Stimulated activated CD4-positive, alpha-beta T cell treated with anti-CD3 and anti-CD28 coated beads, Interleukin-4, amount 100 ng/mL, for 1 hour (primary cell): Measurements from ENCODE around the gene TMEM229A.
"Not testable (repeated sequence)": the region's sequence is repeated elsewhere in the genome, so short reads cannot be mapped to it uniquely, and the experiment has no call there.

Experiments
- DNase-seq: peaks from one replicate; pipeline ENCODE4 v3.0.0-alpha.2; 2020

TMEM229A gene

GRCh38 chr7:124031919-124032318, 948 bp downstream of the TMEM229A start:
- no peak for DNase-seq

GRCh38 chr7:124031406-124031805, 1.5 kb downstream of the TMEM229A start:
- DNase-seq, result no peak

GRCh38 chr7:124030964-124031363, 1.9 kb downstream of the TMEM229A start:
- DNase-seq, result no peak

DNA sequence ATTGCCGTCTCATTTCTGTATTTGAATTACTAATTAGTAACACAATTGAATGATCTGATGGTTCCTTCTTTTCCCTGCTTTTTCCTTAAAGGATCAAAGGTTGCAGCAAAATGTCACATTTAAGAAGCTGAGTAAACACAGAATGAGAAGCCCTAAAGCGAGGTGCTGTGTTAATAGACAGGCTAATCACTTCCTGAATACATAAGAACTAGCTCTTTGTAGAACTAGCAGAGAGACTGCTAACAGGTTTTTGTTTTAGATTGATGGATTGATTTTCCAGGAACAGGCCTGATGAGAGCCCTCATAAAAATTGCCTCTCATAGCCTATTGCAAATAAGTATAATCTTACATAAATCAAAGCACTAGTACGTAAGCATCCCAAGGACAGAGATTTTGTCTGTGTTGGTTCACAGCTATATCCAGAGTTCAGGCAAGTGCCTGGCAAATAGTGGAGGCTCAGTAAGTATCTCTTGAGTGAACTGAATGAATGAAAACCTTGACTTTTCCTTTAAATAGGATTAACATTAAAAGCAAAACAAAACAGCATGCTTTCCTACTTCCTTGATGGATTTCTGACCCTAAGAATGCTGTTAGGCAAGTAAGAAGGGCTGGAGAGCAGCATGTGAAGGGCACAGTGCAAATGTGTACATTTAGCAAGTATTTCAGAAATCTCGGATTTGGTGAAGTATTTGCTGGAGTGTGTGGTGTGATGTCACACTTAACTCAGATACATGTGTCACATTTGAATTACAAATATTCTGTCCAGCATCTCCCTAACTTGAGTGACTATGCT, 3.3 kb downstream of the TMEM229A start:
- no peak for DNase-seq

- no peak for DNase-seq
Observed at GRCh38 chr7:124027236-124027635, 5.6 kb downstream of the TMEM229A start.

DNA sequence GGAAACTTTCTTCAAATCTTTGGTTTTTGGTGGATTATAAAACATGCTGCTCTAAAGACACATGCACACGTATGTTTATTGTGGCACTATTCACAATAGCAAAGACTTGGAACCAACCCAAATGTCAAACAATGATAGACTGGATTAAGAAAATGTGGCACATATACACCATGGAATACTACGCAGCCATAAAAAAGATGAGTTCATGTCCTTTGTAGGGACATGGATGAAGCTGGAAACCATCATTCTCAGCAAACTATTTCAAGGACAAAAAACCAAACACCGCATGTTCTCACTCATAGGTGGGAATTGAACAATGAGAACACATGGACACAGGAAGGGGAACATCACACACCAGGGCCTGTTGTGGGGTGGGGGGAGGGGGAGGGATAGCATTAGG, 8.5 kb downstream of the TMEM229A start:
- DNase-seq, result not testable (repeated sequence)

DNA sequence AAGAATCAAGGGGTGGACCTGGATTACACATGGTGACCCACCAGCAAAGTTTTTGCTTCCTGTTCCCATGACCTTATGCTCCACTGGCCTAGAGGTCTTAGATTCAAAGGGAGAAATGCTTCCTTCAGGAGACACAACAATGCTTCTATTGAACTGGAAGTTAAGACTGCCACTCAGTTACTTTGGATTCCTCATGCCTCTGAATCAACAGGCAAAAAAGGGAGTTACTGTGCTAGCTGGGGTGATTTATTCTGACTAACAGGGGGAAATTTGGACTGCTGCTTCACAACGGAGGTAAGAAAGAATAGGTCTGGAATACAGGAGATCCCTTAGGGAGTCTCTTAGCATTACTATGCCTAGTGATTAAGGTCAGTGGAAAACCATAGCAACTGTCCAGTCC, 10.3 kb downstream of the TMEM229A start:
- no peak for DNase-seq

DNA sequence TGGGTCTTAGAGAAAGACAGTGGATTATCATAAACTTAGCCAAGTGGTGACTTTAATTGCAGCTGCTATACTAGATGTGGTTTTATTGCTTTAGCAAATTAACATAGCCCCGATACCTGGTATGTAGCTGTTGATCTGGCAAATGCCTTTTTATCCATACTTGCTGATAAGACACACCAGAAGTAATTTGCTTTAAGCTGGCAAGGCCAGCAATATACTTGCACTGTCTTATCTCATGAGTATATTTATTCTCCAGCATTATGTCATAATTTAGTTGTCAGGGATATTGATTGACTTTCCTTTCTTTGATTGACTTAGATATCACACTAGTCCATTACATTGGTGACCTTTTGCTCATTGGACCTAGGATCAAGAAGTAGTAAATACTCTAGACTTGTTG, 12.8 kb downstream of the TMEM229A start:
- DNase-seq, result no peak

DNA sequence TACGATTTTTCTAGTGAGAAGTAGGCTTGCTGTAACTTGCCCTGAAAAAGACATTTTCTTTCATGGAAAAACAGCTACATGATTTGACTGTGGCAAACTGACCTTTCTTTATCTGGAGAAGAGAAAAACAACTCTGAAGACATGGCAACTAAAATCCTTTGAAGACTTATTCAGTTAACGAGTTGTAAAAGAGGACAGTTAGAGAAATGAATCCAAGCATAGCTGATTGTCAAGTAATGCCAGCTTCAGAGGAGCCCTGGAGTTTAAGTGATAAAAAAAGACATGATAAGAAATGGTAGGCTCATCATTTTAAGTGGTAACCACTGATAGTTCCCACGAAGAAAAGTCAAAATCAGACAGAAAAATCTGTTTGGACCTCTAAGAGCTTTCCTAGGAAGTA, 19.6 kb downstream of the TMEM229A start:
- no peak for DNase-seq

- no peak for DNase-seq
Observed at GRCh38 chr7:124012864-124013263, 20.0 kb downstream of the TMEM229A start.

GRCh38 chr7:124009321-124009720, 23.5 kb downstream of the TMEM229A start:
- DNase-seq, result no peak

GRCh38 chr7:124008296-124008695, 24.6 kb downstream of the TMEM229A start:
- not testable (repeated sequence) for DNase-seq

- DNase-seq, result no peak
Observed at GRCh38 chr7:123999703-124000102, 33.2 kb downstream of the TMEM229A start.

DNA sequence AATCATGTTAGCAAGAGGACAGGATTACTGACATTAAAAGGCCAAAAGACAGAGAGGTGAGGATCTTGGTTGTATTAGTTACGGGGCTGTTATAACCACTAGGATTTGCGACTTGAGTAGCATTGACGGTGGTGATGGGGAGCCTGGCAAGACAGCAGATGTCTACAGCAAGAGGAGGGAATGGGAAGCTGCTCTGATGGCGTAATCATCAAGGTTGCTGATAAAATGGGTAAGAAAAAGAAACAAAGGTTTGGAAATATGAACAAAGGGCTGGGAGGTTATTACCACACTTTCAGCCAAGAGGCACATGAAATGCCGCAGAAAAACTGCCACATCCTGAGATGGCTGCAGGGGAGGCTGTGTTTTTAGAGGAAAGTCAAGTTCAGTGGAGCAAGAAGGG, 33.9 kb downstream of the TMEM229A start:
- no peak for DNase-seq

GRCh38 chr7:123996327-123996625, 36.6 kb downstream of the TMEM229A start:
- DNase-seq, result no peak

DNA sequence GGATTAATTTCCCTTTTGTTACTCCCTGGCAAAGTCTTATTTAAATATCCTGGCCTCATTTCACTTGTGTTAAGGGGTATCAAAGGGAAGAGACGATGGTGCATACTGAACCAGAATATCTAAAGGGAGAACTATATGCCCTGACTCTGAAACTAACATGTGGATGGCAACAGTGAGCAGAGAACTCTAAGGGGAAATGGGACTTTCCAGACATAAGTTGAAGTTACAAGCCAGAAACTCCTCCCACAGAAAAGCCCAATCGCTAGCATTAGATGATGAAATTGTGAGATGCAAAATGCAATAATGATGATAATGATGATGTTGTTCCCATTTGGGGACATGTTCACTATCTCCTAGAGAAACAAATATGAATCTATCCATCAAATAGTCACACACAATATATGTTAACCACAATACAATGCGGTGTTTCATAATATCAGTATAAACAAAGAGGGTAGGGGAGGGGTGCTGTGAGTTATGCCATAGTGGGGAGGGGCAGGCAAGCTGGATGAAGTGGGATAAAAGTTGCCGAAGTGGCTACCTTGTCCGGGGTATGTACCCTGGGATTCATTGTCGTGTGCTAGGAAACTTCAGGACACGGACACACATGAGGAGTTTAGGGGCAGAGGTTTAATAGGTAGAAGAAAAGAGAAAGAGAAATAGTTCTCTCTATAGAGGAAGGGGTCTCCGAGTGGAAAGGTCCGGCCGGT, 37.1 kb downstream of the TMEM229A start:
- DNase-seq, result no peak

DNA sequence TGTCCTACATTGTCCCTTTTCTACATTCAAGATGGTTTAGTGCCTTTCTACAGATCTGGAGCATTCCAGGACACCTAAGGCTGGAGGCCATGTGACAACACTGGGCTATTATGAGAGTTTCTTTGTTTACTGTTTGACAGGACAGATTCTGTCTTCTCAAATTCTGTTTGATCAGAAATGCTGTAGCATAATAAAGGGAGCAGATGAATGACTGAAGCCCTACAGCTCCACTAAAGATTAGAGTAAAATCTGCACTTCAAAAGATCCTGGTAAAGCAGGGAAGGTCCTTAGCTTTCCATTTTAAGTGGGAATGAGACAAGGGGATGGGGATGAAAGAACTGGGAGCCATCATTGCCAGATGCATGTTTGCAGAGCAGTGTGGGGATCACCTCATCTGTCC, 38.4 kb downstream of the TMEM229A start:
- DNase-seq, result no peak

DNA sequence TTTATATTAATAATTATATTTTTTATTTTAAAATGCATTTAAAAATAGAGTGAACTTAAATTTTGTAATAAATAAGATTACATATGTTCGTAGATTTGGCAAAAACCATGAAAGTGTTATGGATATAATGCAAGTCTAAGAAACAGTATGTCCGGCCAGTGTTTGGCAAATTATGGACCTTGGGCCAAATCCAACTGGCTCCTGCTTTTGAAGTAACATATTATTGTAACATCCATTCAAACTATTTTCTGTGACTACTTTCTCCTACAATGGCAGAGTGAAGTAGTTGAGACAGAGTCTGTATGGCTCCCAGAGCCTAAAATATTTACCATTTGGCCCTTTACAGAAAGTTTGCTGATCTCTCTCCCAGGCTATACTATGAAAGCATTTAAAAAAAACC, 38.9 kb downstream of the TMEM229A start:
- DNase-seq, result no peak

GRCh38 chr7:123992913-123993518, 39.9 kb downstream of the TMEM229A start:
- no peak for DNase-seq

DNA sequence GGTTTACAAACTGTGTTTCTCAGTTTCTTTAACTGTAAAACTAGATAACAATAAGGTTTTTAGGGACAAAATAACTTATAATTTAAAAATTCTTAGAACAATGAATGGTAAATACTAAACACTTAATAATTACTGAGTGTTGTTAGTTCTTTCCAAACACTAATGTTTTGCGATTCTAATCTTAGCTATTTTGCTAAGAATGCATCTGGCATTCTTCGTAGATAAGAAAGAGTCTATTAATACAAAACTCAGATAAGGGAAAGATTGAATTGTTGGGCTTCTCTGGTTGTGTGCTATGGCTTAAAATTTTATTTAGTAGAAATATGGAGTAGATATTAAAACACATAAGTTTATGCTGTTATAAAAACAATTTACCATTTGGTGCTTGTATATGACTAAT, 45.4 kb downstream of the TMEM229A start:
- no peak for DNase-seq
